Fibroblast of lung (primary cell): ENCODE measurements around the gene MYO9A.

ENCODE experiments used
- EZH2 ChIP-seq: IDR thresholded peaks from 2 replicates; pipeline ENCODE4 v1.5.1; 2012; ENCODE audit warnings: low read length, control low read depth, mild to moderate bottlenecking; ENCODE audit errors: missing control alignments
- TF ChIP-seq, protein P1 (sequence below), 2 donors: IDR thresholded peaks in 1 of 2; conservative IDR thresholded peaks in 1 of 2; 1 replicate in 1 of 2; 2 replicates in 1 of 2; pipeline ENCODE4 v1.5.1; 2011 to 2012; ENCODE audit warnings: low read length in 2 of 2, control low read depth in 1 of 2, inconsistent platforms in 1 of 2, low read depth in 1 of 2, mild to moderate bottlenecking in 1 of 2

- TF ChIP-seq, protein P1, sequence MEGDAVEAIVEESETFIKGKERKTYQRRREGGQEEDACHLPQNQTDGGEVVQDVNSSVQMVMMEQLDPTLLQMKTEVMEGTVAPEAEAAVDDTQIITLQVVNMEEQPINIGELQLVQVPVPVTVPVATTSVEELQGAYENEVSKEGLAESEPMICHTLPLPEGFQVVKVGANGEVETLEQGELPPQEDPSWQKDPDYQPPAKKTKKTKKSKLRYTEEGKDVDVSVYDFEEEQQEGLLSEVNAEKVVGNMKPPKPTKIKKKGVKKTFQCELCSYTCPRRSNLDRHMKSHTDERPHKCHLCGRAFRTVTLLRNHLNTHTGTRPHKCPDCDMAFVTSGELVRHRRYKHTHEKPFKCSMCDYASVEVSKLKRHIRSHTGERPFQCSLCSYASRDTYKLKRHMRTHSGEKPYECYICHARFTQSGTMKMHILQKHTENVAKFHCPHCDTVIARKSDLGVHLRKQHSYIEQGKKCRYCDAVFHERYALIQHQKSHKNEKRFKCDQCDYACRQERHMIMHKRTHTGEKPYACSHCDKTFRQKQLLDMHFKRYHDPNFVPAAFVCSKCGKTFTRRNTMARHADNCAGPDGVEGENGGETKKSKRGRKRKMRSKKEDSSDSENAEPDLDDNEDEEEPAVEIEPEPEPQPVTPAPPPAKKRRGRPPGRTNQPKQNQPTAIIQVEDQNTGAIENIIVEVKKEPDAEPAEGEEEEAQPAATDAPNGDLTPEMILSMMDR (conservative IDR thresholded peaks at IDR 0.05 in 1 of 2, IDR thresholded peaks at IDR 0.05 in 1 of 2; ENCODE audit: low read depth in 1 of 2, low read length in 2 of 2), result no peak
- no peak for TF ChIP-seq EZH2
These were observed 228.6 kb downstream of the MYO9A start for GRCh38 chr15:71889385-71889784.
